ENCODE results near the gene SUSD1. TPM values are rescaled to one million over a fixed set of nuclear protein-coding genes. Genes with fewer than 3 reads are reported as not detected.

Gene SUSD1
- total and polyA plus RNA-seq, 4 donors, result 1.2 to 19.0 (median 3.2) TPM

DNA sequence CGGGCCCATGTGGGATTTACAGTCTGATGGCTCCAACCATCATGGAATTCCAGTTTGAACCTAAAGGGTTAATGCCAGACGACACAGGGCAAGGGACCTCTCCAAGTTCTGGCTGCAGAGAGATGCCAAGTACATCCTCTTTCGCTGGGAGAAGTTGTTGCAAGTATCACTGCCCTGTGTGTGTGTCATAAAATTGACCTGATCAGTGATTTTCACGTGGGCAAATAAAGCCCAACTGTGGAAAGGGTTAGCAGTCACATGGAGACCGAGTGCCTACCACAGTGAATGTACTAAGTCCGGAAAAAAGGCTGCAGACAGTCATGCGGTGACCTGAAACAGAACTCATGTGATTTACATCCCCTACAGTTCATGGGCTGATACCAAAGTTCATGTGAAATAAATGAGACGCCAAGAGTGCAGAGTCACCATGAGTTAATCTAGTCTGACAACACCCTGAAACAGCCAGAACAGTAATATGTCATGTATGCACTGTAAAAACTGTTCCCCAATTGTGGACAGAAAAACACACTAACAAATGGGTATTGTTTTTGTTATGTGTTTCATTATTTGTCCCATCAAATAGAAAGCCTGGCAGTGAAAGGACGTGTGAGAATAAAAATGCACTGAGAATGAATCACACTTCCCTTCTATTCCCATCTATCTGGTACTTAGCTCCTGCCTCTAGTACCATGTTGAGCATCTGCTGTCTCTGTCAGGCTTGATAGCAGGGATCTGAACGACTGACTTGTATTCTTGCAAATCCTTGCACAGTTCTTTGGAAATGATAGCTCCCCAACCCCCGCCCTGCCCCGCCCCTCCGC lies 115.7 kb downstream of the SUSD1 start (continued):
- TF ChIP-seq YY1 (IDR thresholded peaks at IDR 0.05) (peak; percentile 76), RAD21 (IDR thresholded peaks at IDR 0.05) (peak; percentile 63 to 66)

DNA sequence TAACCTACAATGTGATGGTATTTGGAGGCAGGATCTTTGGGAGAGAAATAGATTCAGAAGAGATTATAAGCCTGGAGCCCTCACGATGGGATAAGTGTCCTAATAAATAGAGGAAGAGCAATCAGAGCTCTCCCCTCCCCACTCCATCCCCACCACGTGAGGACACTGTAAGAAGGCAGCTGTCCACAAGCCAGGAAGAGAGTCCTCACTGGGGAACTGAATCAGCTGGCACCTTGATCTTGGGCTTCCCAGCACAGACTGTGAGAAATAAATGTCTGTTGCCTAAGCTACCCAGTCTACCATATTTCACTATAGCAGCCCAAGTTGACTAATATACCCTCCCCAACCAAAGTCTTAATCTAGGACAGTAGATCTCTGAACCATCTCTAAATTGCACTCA lies 118.1 kb downstream of the SUSD1 start:
- H3K4me3 ChIP-seq (ENCODE audit: low read depth in 1 of 3, low read length in 3 of 3), result no peak overlapping the region
- no peaks in the 10 kb centered on the region for H3K9me3 ChIP-seq (ENCODE audit: control insufficient read depth in 4 of 4, low read length in 3 of 4)
- H3K36me3 ChIP-seq (ENCODE audit: control insufficient read depth in 4 of 4, insufficient read depth in 3 of 4, low read depth in 1 of 4, low read length in 3 of 4), result no peaks in the 10 kb centered on the region
- TF ChIP-seq GABPA (IDR thresholded peaks at IDR 0.05 in 1 of 2, conservative IDR thresholded peaks at IDR 0.05 in 1 of 2) (no peak), TAF1 (conservative IDR thresholded peaks at IDR 0.05) (no peak), FOXA1 (IDR thresholded peaks at IDR 0.05) (no peak), RAD21 (IDR thresholded peaks at IDR 0.05) (no peak), FOXA2 (IDR thresholded peaks at IDR 0.05) (no peak), RXRA (IDR thresholded peaks at IDR 0.05) (no peak), EGR1 (IDR thresholded peaks at IDR 0.05; ENCODE audit: low read depth in 2 of 2) (no peak), NR2F2 (IDR thresholded peaks at IDR 0.05) (no peak), HNF4A (conservative IDR thresholded peaks at IDR 0.05) (no peak), ZBTB33 (IDR thresholded peaks at IDR 0.05) (no peak), YY1 (IDR thresholded peaks at IDR 0.05) (no peak)
- TF ChIP-seq, protein P1, sequence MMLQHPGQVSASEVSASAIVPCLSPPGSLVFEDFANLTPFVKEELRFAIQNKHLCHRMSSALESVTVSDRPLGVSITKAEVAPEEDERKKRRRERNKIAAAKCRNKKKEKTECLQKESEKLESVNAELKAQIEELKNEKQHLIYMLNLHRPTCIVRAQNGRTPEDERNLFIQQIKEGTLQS (IDR thresholded peaks at IDR 0.05), result no peak
- TF ChIP-seq, protein P2, sequence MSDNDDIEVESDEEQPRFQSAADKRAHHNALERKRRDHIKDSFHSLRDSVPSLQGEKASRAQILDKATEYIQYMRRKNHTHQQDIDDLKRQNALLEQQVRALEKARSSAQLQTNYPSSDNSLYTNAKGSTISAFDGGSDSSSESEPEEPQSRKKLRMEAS (IDR thresholded peaks at IDR 0.05), result no peak
- TF ChIP-seq, protein P3, sequence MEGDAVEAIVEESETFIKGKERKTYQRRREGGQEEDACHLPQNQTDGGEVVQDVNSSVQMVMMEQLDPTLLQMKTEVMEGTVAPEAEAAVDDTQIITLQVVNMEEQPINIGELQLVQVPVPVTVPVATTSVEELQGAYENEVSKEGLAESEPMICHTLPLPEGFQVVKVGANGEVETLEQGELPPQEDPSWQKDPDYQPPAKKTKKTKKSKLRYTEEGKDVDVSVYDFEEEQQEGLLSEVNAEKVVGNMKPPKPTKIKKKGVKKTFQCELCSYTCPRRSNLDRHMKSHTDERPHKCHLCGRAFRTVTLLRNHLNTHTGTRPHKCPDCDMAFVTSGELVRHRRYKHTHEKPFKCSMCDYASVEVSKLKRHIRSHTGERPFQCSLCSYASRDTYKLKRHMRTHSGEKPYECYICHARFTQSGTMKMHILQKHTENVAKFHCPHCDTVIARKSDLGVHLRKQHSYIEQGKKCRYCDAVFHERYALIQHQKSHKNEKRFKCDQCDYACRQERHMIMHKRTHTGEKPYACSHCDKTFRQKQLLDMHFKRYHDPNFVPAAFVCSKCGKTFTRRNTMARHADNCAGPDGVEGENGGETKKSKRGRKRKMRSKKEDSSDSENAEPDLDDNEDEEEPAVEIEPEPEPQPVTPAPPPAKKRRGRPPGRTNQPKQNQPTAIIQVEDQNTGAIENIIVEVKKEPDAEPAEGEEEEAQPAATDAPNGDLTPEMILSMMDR (IDR thresholded peaks at IDR 0.05; ENCODE audit: low read depth, low read length, missing input control), result no peak
- TF ChIP-seq, protein P4, sequence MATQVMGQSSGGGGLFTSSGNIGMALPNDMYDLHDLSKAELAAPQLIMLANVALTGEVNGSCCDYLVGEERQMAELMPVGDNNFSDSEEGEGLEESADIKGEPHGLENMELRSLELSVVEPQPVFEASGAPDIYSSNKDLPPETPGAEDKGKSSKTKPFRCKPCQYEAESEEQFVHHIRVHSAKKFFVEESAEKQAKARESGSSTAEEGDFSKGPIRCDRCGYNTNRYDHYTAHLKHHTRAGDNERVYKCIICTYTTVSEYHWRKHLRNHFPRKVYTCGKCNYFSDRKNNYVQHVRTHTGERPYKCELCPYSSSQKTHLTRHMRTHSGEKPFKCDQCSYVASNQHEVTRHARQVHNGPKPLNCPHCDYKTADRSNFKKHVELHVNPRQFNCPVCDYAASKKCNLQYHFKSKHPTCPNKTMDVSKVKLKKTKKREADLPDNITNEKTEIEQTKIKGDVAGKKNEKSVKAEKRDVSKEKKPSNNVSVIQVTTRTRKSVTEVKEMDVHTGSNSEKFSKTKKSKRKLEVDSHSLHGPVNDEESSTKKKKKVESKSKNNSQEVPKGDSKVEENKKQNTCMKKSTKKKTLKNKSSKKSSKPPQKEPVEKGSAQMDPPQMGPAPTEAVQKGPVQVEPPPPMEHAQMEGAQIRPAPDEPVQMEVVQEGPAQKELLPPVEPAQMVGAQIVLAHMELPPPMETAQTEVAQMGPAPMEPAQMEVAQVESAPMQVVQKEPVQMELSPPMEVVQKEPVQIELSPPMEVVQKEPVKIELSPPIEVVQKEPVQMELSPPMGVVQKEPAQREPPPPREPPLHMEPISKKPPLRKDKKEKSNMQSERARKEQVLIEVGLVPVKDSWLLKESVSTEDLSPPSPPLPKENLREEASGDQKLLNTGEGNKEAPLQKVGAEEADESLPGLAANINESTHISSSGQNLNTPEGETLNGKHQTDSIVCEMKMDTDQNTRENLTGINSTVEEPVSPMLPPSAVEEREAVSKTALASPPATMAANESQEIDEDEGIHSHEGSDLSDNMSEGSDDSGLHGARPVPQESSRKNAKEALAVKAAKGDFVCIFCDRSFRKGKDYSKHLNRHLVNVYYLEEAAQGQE (IDR thresholded peaks at IDR 0.05), result no peak
- peaks cover 3 to 32% (median 12%) of the 10 kb centered on the region in 4 donors for H3K4me1 ChIP-seq (ENCODE audit: control insufficient read depth in 4 of 4, insufficient read depth in 4 of 4, low read length in 3 of 4)
- H3K27me3 ChIP-seq (ENCODE audit: control insufficient read depth in 4 of 4, insufficient read depth in 4 of 4, low read length in 3 of 4), result no peaks in the 10 kb centered on the region
- H3K27ac ChIP-seq (ENCODE audit: low read depth in 1 of 2, low read length in 2 of 2), result no peak overlapping the region
- no peak for DNase-seq (ENCODE audit: low spot score)
- WGBS, result 74% methylated on average over 2 of the region's 2 CpGs
- no peak overlapping the region for H3K9ac ChIP-seq (ENCODE audit: low read depth in 1 of 2, low read length in 2 of 2)

All from liver (tissue), 9 donors.